ENCODE measurements around the gene RELN.

DNA sequence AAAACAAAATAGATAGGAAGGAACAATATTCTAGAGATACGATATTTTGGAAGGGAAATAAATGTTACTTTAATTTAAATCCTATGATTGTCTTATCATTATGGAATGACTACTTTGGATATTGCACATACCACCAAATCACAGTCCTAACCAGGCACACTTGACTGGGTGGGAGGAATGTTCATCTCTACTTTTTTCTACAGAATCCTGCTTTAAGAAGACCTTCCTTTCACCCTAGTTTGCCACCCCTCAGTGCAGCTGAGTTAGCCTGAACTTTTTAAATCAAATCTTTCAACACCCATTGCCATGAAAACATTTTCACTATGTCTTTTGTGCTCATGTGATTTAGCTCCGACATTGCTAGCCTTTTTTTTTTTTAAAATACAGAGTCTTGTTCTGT lies 38.1 kb downstream of the RELN start:
- TF ChIP-seq POLR2AphosphoS5 (IDR thresholded peaks at IDR 0.05) (no peak), CTCF (IDR thresholded peaks at IDR 0.05) (no peak)
